GM12878 (cell line): Measurements from ENCODE around the gene DPP3. TPM values are rescaled to one million over a fixed set of nuclear protein-coding genes. Genes with fewer than 3 reads are reported as not detected.
A peak's percentile ranks its signal among the peaks of the same experiment; 100 is the strongest.

Source experiments
- ATAC-seq: fragments of 200-7000 bp; cut with Tn5 transposase; 3 replicates; pipeline ENCODE4 v1.9.1; 2020; ENCODE audit warnings: mild to moderate bottlenecking, moderate library complexity
- BruUV-seq: library from RNA; stranded (reverse); fragments of 400-500 nt; replicated peaks from 2 replicates; lab custom pipeline; 2021; lab: Mats Ljungman, UMichigan
- CTCF ChIA-PET: fragments of 300-600 bp; sonication (Branson Sonifier 250); formaldehyde crosslinking; extraction: SDS; loops from one replicate; lab custom pipeline; 2021; ENCODE audit warnings: inconsistent platforms; lab: Yijun Ruan, JAX
- POLR2A ChIA-PET: fragments of 350-600 bp; formaldehyde crosslinking; extraction: SDS; loops from one replicate; lab custom pipeline; 2021; ENCODE audit warnings: inconsistent platforms; lab: Charles Lee
- RAD21 ChIA-PET: fragments of 300-600 bp; sonication (Branson Sonifier 250); formaldehyde crosslinking; loops from one replicate; lab custom pipeline; 2023; ENCODE audit warnings: antibody characterized with exemption; ENCODE audit not compliant: unreplicated experiment; lab: Charles Lee
- SMC1A ChIA-PET: fragments of 300-600 bp; sonication (Branson Sonifier 250); formaldehyde crosslinking; loops from one replicate; lab custom pipeline; 2023; ENCODE audit not compliant: unreplicated experiment, uncharacterized antibody; lab: Charles Lee
- DNase-seq: peaks from one replicate; pipeline ENCODE4 v3.0.0-alpha.2; 2011; ENCODE audit warnings: low read depth, low spot score
- FAIRE-seq: peaks from 3 replicates; lab custom pipeline; 2011; peaks lifted over from hg19 to GRCh38; lab: Jason Lieb, UNC
- H2AFZ ChIP-seq: 2 replicates; pipeline ENCODE4 v1.6.0; 2011; ENCODE audit warnings: low read depth, low read length, control low read depth; ENCODE audit not compliant: control insufficient read depth
- H3K27ac ChIP-seq: 2 replicates; pipeline ENCODE4 v1.5.1; 2011; ENCODE audit warnings: control low read depth; ENCODE audit not compliant: control insufficient read depth, insufficient read depth
- H3K27me3 ChIP-seq, 2 experiments: replicated peaks in 1 of 2; 2 replicates each; pipeline versions ENCODE4 v1.6.0 to v1.6.1; 2011; ENCODE audit warnings: low read length in 1 of 2; ENCODE audit not compliant: control insufficient read depth in 2 of 2, insufficient read depth in 2 of 2
- H3K36me3 ChIP-seq, 2 experiments: 2 replicates each; pipeline ENCODE4 v1.5.1; 2011; ENCODE audit warnings: low read length in 1 of 2; ENCODE audit not compliant: control insufficient read depth in 2 of 2, insufficient read depth in 2 of 2
- H3K4me1 ChIP-seq: 2 replicates; pipeline ENCODE4 v1.6.1; 2011; ENCODE audit warnings: mild to moderate bottlenecking, low read length, moderate library complexity, mixed read lengths; ENCODE audit not compliant: control insufficient read depth, insufficient read depth
- H3K4me2 ChIP-seq: 2 replicates; pipeline ENCODE4 v1.6.0; 2011; ENCODE audit warnings: control low read depth; ENCODE audit not compliant: control insufficient read depth, insufficient read depth
- H3K4me3 ChIP-seq: fragments of 200-600 bp; sonication (generic); 2 replicates; pipeline ENCODE4 v1.5.1; 2016
- H3K79me2 ChIP-seq: 2 replicates; pipeline ENCODE4 v1.6.0; 2011; ENCODE audit warnings: low read length; ENCODE audit not compliant: control insufficient read depth, insufficient read depth
- H3K9ac ChIP-seq: 2 replicates; pipeline ENCODE4 v1.8.0; 2011; ENCODE audit warnings: low read length, control low read depth, mixed read lengths; ENCODE audit not compliant: control insufficient read depth, insufficient read depth
- H3K9me3 ChIP-seq: replicated peaks from 3 replicates; pipeline ENCODE4 v1.5.1; 2011; ENCODE audit warnings: mild to moderate bottlenecking, low read length; ENCODE audit not compliant: control insufficient read depth, insufficient read depth
- H4K20me1 ChIP-seq: 2 replicates; pipeline ENCODE4 v1.6.0; 2011; ENCODE audit not compliant: control insufficient read depth, insufficient read depth
- BCLAF1 ChIP-seq: fragments of 450-650 bp; IDR thresholded peaks from 2 replicates; pipeline ENCODE4 v1.6.1; 2017; ENCODE audit warnings: antibody characterized with exemption, mild to moderate bottlenecking, moderate library complexity
- IKZF2 ChIP-seq, 2 experiments: fragments of 450-650 bp; IDR thresholded peaks; 2 replicates each; pipeline ENCODE4 v1.6.1; 2017; ENCODE audit warnings: mild to moderate bottlenecking in 2 of 2, moderate library complexity in 2 of 2
- IRF4 ChIP-seq: IDR thresholded peaks from 2 replicates; pipeline ENCODE4 v1.6.1; 2011; ENCODE audit warnings: low read depth, low read length
- MXI1 ChIP-seq: fragments of 150-350 bp; IDR thresholded peaks from 2 replicates; pipeline ENCODE4 v1.6.1; 2011; ENCODE audit warnings: low read depth, mild to moderate bottlenecking, inconsistent platforms, low read length, improper control_type of control experiment
- RAD21 ChIP-seq: IDR thresholded peaks from 2 replicates; pipeline ENCODE4 v1.6.1; 2011; ENCODE audit warnings: mild to moderate bottlenecking, low read depth, low read length, moderate library complexity; ENCODE audit not compliant: insufficient read depth
- SMARCA5 ChIP-seq: fragments of 450-650 bp; IDR thresholded peaks from 2 replicates; pipeline ENCODE4 v1.6.1; 2017; ENCODE audit warnings: mild to moderate bottlenecking
- SUPT20H ChIP-seq: IDR thresholded peaks from 2 replicates; pipeline ENCODE4 v1.6.1; 2011; ENCODE audit warnings: low read depth, mild to moderate bottlenecking, low read length, moderate library complexity, borderline replicate concordance; ENCODE audit not compliant: control insufficient read depth
- YY1 ChIP-seq: IDR thresholded peaks from 2 replicates; pipeline ENCODE4 v1.6.1; 2011; ENCODE audit warnings: low read depth, mild to moderate bottlenecking, low read length
- ZNF207 ChIP-seq: fragments of 450-650 bp; IDR thresholded peaks from 2 replicates; pipeline ENCODE4 v1.6.1; 2014; ENCODE audit warnings: antibody characterized with exemption, mild to moderate bottlenecking, borderline replicate concordance
- ZNF217 ChIP-seq: fragments of 450-650 bp; IDR thresholded peaks from 2 replicates; pipeline ENCODE4 v1.6.1; 2017; ENCODE audit warnings: antibody characterized with exemption, mild to moderate bottlenecking
- ZSCAN29 ChIP-seq: fragments of 450-650 bp; IDR thresholded peaks from 2 replicates; pipeline ENCODE4 v1.6.1; 2017; ENCODE audit warnings: mild to moderate bottlenecking, moderate library complexity
- WGBS: methylation state at CpG from one replicate; pipeline ENCODE4 v1.1.6; 2016; ENCODE audit warnings: low lambda C conversion rate; ENCODE audit not compliant: insufficient replicate concordance, insufficient coverage; ENCODE audit errors: missing lambda C conversion rate; 5-methylcytosine and 5-hydroxymethylcytosine counted together
- in situ Hi-C: fragments of 300-500 bp; cut with MboI; formaldehyde crosslinking; loops from 9 replicates; pipeline ENCODE4 v1.14.3; 2018; ENCODE audit warnings: mixed read lengths
- intact Hi-C: fragments of 100-400 bp; cut with micrococcal nuclease; formaldehyde crosslinking; loops from one replicate; pipeline ENCODE4 v1.14.2; 2022; ENCODE audit not compliant: unreplicated experiment
- polyA plus RNA-seq, 11 experiments: library from polyadenylated mRNA; depleted of rRNA in 4 of 11; unstranded in 6 of 11; stranded (reverse) in 5 of 11; fragments of >200 nt; fragmentation: Nextera tagmentation in 4 of 11; fragmentation: Illumina TruSeq in 1 of 11; extraction: Ambion mirVana in 4 of 11; extraction: Trizol in 1 of 11; gene quantifications; 1 replicate in 1 of 11; 2 replicates in 10 of 11; pipeline versions ENCODE4 v1.2.1 to v1.2.3, GENCODE V29; 2011 to 2016; ENCODE audit warnings: inconsistent platforms in 2 of 11, missing spikeins in 2 of 11, low read depth in 1 of 11
- total RNA-seq, 4 experiments: library from RNA; depleted of rRNA in 3 of 4; stranded (reverse); fragments of >200 nt in 3 of 4; fragmentation: Illumina TruSeq in 1 of 4; extraction: Trizol in 1 of 4; gene quantifications; 2 replicates each; pipeline versions ENCODE4 v1.2.1 to v1.2.3, GENCODE V29; 2013 to 2021
- TF ChIP-seq, protein P1 (sequence below): fragments of 450-650 bp; IDR thresholded peaks from 2 replicates; pipeline ENCODE4 v1.6.1; 2017; ENCODE audit warnings: borderline replicate concordance
- TF ChIP-seq, protein P2 (sequence below): fragments of 450-650 bp; IDR thresholded peaks from 2 replicates; pipeline ENCODE4 v1.6.1; 2018; ENCODE audit warnings: mild to moderate bottlenecking, low read depth, moderate library complexity; ENCODE audit not compliant: partially characterized antibody
- TF ChIP-seq, protein P3 (sequence below): fragments of 450-650 bp; IDR thresholded peaks from 2 replicates; pipeline ENCODE4 v1.6.1; 2016; ENCODE audit warnings: mild to moderate bottlenecking

Gene DPP3
- total and polyA plus RNA-seq, 10 of the 15 experiments (the other 5 are each of a cell fraction or from before 2014, with no cell fraction given), result 6.0 to 117 (median 78.1) TPM

DNA sequence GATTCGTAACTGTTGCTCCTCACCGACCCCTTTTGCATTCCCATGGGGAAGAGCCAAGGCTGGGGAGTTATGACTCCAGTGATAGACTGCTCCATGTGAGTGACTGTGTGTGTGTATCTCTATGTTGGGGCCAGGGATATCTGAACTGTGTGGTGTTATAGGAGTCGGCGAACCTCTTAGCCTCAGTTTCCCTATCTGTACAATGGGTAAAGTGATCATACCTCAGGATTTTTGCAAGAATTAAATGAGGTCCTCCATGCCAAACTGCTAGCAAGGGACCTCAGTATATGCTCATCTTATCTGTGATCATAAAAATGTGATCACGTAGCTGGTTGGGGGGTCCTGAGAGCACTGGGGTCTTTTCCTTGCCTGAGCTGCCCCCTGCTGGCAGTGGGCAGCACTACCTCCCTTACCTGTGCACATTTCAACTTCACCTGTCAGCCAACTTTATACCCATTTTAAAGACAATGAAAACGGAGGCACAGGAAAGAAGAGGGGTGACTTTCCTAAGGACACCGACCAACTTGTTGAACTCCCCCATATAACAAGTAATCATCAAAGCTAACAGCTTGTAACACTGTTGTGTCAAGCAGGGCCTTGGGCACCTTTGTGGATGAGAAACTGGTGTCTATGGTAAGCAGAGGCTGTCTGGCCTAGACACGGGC is 1.4 kb upstream of the DPP3 start:
- H3K79me2 ChIP-seq, result peaks cover 23% of the 10 kb centered on the region
- DNase-seq, result no peak
- POLR2A ChIA-PET, result interaction anchor here (1.6 kb wide), 1 partner anchor 199 kb away, joined by 7 read pairs; the partner anchor contains the start of gene RBM4B
- intact Hi-C loops (loop anchor here (1.0 kb wide), 1 partner anchor 71 kb away; no protein-coding TSS in a partner anchor), in situ Hi-C loops (no loop called here)
- H3K4me1 ChIP-seq, result peaks cover 6% of the 10 kb centered on the region
- SMC1A ChIA-PET, result interaction anchor here (0.7 to 2.7 kb wide), 10 partner anchors 20 to 200 kb away, joined by 3 to 10 read pairs (median 4); partner anchors contain the start of genes MRPL11 and NPAS4
- H4K20me1 ChIP-seq, result no peaks in the 10 kb centered on the region
- 43% methylated on average over 8 of the region's 8 CpGs for WGBS
- peaks cover 0 to 2% of the 10 kb centered on the region in 2 experiments; a peak in 1 of 4 replicates for H3K36me3 ChIP-seq
- no TSS peak for BruUV-seq
- no peak overlapping the region for H2AFZ ChIP-seq
- RAD21 ChIA-PET, result interaction anchor here (0.6 to 3.7 kb wide), 6 partner anchors 12 to 199 kb away, joined by 3 to 23 read pairs (median 6); partner anchors contain the start of genes MRPL11, NPAS4, PELI3 and RBM4B
- H3K27me3 ChIP-seq, result no peaks in the 10 kb centered on the region
- H3K4me2 ChIP-seq, result peak overlapping the region; percentile 87
- peak; percentile 23 for FAIRE-seq
- peak; percentile 6; the same call in 1 of the 3 replicates for ATAC-seq
- H3K27ac ChIP-seq, result no peak overlapping the region; the same call in 1 of the 2 replicates
- CTCF ChIA-PET, result interaction anchor here (0.6 to 3.6 kb wide), 23 partner anchors 8 to 199 kb away, joined by 3 to 41 read pairs (median 5); partner anchors contain the start of genes MRPL11, PELI3, RBM4B and ZDHHC24
- H3K4me3 ChIP-seq, result peak overlapping the region; percentile 95
- no peaks in the 10 kb centered on the region for H3K9me3 ChIP-seq
- peak overlapping the region; percentile 95 for H3K9ac ChIP-seq
- TF ChIP-seq BCLAF1 (no peak), ZSCAN29 (no peak), ZNF217 (peak; percentile 43; the same call in 1 of the 2 replicates), YY1 (0 out of 2 replicates have a peak, but pooled peaks have one; percentile 17), MXI1 (0 out of 2 replicates have a peak, but pooled peaks have one; percentile 25), IRF4 (peak; percentile 5; the same call in 1 of the 2 replicates), SMARCA5 (peak; percentile 86), IKZF2 (IDR thresholded peaks at IDR 0.05) (no peak), ZNF207 (no peak), SUPT20H (no peak), RAD21 (peak; percentile 64)
- TF ChIP-seq, protein P1, sequence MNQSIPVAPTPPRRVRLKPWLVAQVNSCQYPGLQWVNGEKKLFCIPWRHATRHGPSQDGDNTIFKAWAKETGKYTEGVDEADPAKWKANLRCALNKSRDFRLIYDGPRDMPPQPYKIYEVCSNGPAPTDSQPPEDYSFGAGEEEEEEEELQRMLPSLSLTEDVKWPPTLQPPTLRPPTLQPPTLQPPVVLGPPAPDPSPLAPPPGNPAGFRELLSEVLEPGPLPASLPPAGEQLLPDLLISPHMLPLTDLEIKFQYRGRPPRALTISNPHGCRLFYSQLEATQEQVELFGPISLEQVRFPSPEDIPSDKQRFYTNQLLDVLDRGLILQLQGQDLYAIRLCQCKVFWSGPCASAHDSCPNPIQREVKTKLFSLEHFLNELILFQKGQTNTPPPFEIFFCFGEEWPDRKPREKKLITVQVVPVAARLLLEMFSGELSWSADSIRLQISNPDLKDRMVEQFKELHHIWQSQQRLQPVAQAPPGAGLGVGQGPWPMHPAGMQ, result no peak
- TF ChIP-seq, protein P2, sequence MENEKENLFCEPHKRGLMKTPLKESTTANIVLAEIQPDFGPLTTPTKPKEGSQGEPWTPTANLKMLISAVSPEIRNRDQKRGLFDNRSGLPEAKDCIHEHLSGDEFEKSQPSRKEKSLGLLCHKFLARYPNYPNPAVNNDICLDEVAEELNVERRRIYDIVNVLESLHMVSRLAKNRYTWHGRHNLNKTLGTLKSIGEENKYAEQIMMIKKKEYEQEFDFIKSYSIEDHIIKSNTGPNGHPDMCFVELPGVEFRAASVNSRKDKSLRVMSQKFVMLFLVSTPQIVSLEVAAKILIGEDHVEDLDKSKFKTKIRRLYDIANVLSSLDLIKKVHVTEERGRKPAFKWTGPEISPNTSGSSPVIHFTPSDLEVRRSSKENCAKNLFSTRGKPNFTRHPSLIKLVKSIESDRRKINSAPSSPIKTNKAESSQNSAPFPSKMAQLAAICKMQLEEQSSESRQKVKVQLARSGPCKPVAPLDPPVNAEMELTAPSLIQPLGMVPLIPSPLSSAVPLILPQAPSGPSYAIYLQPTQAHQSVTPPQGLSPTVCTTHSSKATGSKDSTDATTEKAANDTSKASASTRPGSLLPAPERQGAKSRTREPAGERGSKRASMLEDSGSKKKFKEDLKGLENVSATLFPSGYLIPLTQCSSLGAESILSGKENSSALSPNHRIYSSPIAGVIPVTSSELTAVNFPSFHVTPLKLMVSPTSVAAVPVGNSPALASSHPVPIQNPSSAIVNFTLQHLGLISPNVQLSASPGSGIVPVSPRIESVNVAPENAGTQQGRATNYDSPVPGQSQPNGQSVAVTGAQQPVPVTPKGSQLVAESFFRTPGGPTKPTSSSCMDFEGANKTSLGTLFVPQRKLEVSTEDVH, result no peak
- TF ChIP-seq, protein P3, sequence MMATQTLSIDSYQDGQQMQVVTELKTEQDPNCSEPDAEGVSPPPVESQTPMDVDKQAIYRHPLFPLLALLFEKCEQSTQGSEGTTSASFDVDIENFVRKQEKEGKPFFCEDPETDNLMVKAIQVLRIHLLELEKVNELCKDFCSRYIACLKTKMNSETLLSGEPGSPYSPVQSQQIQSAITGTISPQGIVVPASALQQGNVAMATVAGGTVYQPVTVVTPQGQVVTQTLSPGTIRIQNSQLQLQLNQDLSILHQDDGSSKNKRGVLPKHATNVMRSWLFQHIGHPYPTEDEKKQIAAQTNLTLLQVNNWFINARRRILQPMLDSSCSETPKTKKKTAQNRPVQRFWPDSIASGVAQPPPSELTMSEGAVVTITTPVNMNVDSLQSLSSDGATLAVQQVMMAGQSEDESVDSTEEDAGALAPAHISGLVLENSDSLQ, result peak; percentile 82
